Psoas muscle (tissue), 8 donors: ENCODE results near the gene BSG. TPM values are rescaled to one million over a fixed set of nuclear protein-coding genes. Genes with fewer than 3 reads are reported as not detected.

Experiments
- ATAC-seq, 4 donors: fragments of 200-7000 bp; cut with Tn5 transposase; one replicate each; pipeline ENCODE4 v1.9.1; 2020; ENCODE audit warnings: moderate library complexity in 3 of 4, mild to moderate bottlenecking in 2 of 4
- DNase-seq, 2 donors: peaks; one replicate each; pipeline ENCODE4 v3.0.0-alpha.2; 2020
- H3K27ac ChIP-seq: fragments of 200-600 bp; one replicate; pipeline ENCODE4 v1.8.0; 2022
- H3K27me3 ChIP-seq, 3 donors: fragments of 200-600 bp in 1 of 3; one replicate each; pipeline versions ENCODE4 v1.6.1 to v1.8.0; 2013 to 2022; ENCODE audit warnings: low read length in 2 of 3, mild to moderate bottlenecking in 2 of 3, moderate library complexity in 1 of 3; ENCODE audit not compliant: insufficient read depth in 3 of 3
- H3K36me3 ChIP-seq, 2 donors: fragments of 200-600 bp in 1 of 2; one replicate each; pipeline versions ENCODE4 v1.6.1 to v1.8.0; 2013 to 2022; ENCODE audit warnings: low read depth in 1 of 2, mild to moderate bottlenecking in 1 of 2, moderate library complexity in 1 of 2; ENCODE audit not compliant: insufficient read depth in 1 of 2
- H3K4me1 ChIP-seq: fragments of 200-600 bp; one replicate; pipeline ENCODE4 v1.8.0; 2022
- H3K4me3 ChIP-seq: fragments of 200-600 bp; one replicate; pipeline ENCODE4 v1.8.0; 2022; ENCODE audit warnings: mild to moderate bottlenecking
- H3K9me3 ChIP-seq: fragments of 200-600 bp; one replicate; pipeline ENCODE4 v1.8.0; 2022
- WGBS, 3 donors: extraction: QIAGEN DNeasy Blood & Tissue Kit; methylation state at CpG; one replicate each; pipeline versions ENCODE4 v1.1.6 to v1.1.7; 2013; 5-methylcytosine and 5-hydroxymethylcytosine counted together
- intact Hi-C, 2 donors: fragments of 100-400 bp; cut with DNase I; formaldehyde crosslinking; loops; one replicate each; pipeline versions ENCODE4 v1.11.0 to v1.14.2; 2022
- polyA plus RNA-seq, 3 donors: library from polyadenylated mRNA; stranded (reverse); fragments of 200-250 nt; gene quantifications; one replicate each; pipeline ENCODE4 v1.2.3, GENCODE V29; 2013
- total RNA-seq, 4 donors: library from RNA; stranded (reverse); fragmentation: NEBNext Ultra II Directional in 2 of 4; extraction: Animal tissue kit (Norgen Biotek cat#: 25700) in 2 of 4; gene quantifications; one replicate each; pipeline versions ENCODE4 v1.2.1 to v1.2.4, GENCODE V29; 2021 to 2023
- TF ChIP-seq, protein P1 (sequence below): fragments of 200-600 bp; IDR thresholded peaks from one replicate; pipeline ENCODE4 v1.8.0; 2022; ENCODE audit warnings: antibody characterized with exemption
- donor health status: healthy with polysubstance abuse.
- donor health status: DM: no; HTN: no; CAD: no; lungs with moderate emphysema.
- donor health status: Bipolar disorder and iron deficiency.
- donor health status: healthy.
- donor health status: DM: yes; HTN: yes; CAD: no.
- donor health status: DM: no; HTN: no; CAD: no.
- donor health status: DM: no; HTN: no; CAD: no.
- donor health status: DM: yes; HTN: yes; CAD: no.

BSG gene
- total and polyA plus RNA-seq, 7 donors, result 172 to 381 (median 299) TPM

DNA sequence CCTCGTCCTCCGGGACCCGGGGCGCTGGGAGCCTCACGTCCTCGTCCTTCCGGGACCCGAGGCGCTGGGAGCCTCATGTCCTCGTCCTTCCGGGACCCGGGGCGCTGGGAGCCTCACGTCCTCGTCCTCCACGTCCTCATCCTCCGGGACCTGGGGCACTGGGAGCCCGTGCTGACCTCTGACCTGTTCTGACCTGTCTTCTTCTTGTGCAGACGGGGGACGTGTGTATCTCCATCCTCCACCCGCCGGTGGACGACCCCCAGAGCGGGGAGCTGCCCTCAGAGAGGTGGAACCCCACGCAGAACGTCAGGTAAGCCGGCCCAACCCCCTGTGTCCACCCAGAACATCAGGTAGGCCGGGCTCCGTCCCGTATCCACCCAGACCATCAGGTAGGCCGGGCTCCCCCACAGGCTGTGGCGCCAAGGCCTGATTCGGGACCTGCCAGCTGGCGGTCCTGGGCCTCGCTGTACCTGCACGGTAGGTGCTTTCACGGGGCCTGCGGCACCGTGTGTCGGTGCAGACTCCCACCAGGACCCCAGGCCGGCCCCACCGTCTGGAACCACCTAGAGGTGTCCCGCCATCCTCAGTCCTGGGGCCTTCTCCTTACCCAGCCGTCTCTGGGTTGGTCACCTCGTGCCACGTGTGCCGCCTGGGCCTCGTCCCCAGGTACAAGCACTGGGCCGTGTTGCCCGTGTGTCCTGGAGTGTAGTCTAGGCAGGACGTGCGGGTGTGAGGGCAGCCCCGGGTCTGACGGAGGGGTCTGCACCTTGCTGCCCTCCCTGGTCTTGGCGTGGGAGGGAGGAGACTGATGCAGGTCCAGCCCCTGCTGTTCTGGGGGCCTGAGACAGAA, 36.1 kb upstream of the BSG start:
- Histone ChIP-seq H3K4me1 (peaks cover 32% of the 10 kb centered on the region), H3K36me3 (peaks cover 0 to 46% of the 10 kb centered on the region in 2 donors), H3K27ac (no peak overlapping the region), H3K4me3 (no peak overlapping the region), H3K9me3 (no peaks in the 10 kb centered on the region), H3K27me3 (no peaks in the 10 kb centered on the region)
- 89 to 90% (median 89%) methylated on average over 51 to 55 of the region's 55 CpGs for WGBS, 3 donors
- TF ChIP-seq, protein P1, sequence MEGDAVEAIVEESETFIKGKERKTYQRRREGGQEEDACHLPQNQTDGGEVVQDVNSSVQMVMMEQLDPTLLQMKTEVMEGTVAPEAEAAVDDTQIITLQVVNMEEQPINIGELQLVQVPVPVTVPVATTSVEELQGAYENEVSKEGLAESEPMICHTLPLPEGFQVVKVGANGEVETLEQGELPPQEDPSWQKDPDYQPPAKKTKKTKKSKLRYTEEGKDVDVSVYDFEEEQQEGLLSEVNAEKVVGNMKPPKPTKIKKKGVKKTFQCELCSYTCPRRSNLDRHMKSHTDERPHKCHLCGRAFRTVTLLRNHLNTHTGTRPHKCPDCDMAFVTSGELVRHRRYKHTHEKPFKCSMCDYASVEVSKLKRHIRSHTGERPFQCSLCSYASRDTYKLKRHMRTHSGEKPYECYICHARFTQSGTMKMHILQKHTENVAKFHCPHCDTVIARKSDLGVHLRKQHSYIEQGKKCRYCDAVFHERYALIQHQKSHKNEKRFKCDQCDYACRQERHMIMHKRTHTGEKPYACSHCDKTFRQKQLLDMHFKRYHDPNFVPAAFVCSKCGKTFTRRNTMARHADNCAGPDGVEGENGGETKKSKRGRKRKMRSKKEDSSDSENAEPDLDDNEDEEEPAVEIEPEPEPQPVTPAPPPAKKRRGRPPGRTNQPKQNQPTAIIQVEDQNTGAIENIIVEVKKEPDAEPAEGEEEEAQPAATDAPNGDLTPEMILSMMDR, result no peak
- intact Hi-C loops, result no loop called here
- ATAC-seq (no peak), DNase-seq (no peak)

DNA sequence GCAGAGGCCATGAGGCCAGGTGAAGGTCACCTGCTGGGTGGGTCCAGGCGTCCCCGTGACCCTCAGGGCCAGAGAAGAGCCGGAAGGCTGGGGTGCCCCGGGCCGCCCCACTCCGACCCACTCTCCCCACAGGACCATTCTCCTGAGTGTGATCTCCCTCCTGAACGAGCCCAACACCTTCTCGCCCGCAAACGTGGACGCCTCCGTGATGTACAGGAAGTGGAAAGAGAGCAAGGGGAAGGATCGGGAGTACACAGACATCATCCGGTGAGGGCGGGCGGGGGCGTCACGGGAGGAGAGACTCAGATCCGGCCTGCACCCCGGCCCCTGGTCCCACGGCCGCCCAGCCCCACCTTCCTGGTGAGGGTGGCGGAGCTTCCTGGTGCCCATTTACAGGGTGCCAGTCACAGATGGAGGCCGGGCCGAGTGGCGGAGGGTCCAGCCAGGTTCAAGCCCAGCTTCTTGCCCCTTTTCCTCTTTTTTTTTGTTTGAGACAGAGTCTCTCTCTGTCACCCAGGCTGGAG, 35.5 kb upstream of the BSG start:
- intact Hi-C loops, result no loop called here
- Histone ChIP-seq H3K27ac (no peak overlapping the region), H3K27me3 (no peaks in the 10 kb centered on the region), H3K9me3 (no peaks in the 10 kb centered on the region), H3K36me3 (peaks cover 0 to 53% of the 10 kb centered on the region in 2 donors), H3K4me3 (no peak overlapping the region), H3K4me1 (peaks cover 32% of the 10 kb centered on the region)
- WGBS, 3 donors, result 95 to 96% (median 96%) methylated on average over 26 of the region's 26 CpGs
- DNase-seq (no peak), ATAC-seq (no peak)
- TF ChIP-seq, protein P1, result no peak

DNA sequence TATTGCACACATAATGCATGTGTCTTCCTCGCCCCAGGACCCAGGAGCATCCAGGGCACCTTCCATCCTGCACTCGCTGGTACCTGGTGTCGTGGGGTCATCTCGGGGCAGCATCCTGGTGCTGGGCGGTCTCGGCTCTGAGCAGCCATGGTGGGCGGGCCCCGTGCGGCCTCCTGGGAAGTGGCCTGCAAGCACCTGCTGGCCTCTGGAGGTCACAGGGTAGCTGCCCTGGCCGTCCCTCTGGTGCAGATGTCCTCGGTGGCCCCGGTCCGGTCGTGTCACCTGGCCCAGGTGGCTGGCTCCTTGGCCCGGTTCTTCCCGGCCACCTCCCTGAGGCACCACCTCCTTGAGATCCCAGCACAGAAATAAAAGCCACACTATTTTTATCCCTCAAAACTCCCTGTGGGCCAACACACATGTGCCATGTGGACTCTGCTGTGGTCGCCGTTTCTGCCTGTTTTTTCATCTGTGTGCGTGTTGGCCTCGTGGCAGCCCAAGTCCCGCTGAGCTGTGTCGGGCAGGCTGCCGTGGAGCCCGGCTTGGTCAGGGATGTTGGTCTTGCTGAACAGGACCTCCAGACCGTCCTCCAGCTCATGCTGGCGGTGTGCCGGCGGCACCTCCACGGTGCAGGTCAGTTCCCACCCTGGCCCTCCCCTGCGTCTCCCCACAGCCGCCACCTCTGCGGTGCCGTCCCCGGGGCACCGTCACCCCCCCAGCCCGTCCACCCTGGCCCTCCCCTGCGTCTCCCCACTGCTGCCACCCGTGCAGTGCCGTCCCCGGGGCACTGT, 33.6 kb upstream of the BSG start:
- DNase-seq (no peak), ATAC-seq (peak in 1 of 4 donors; percentile 22)
- Histone ChIP-seq H3K27ac (no peak overlapping the region), H3K36me3 (peaks cover 0 to 66% of the 10 kb centered on the region in 2 donors), H3K4me3 (no peak overlapping the region), H3K4me1 (peaks cover 24% of the 10 kb centered on the region), H3K9me3 (no peaks in the 10 kb centered on the region), H3K27me3 (no peaks in the 10 kb centered on the region)
- TF ChIP-seq, protein P1, result no peak
- WGBS, 3 donors, result 55 to 85% (median 79%) methylated on average over 39 to 40 of the region's 40 CpGs
- intact Hi-C loops, result no loop called here

DNA sequence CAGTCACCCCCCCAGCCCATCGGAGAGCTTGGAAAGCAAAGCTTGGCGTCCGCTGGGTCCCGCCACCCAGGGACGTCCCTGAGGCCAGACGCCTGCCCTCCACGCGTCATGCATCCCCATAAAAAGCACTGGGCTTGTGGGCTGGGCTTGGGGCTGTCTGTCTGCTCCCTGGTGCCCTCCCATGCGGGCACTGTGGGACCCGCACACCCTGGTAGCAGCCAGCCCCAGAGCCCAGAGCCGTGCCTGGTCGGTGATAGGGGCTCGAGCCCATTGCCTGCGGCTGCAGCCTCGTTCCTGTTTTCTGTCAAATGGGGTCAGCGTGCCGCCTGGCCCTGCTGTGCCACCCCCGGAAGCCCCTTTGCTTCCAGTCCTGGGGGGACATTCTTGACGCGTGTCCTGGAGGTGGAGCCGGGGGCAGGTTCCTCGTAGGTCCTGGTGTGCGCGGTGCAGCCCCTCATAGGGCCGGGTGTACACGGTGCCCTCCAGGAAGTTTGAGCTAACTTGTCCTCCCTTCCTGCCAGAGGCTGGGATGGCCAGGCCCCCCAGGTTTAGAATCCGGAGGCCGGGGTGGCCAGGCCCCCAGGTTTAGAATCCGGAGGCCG, 32.9 kb upstream of the BSG start:
- Histone ChIP-seq H3K27ac (no peak overlapping the region), H3K4me3 (no peak overlapping the region), H3K27me3 (no peaks in the 10 kb centered on the region), H3K9me3 (no peaks in the 10 kb centered on the region), H3K4me1 (peaks cover 20% of the 10 kb centered on the region), H3K36me3 (peaks cover 0 to 66% of the 10 kb centered on the region in 2 donors)
- ATAC-seq, result no peak
- no peak for DNase-seq
- WGBS, 3 donors, result 74 to 91% (median 86%) methylated on average over 30 of the region's 30 CpGs
- intact Hi-C loops, result no loop called here
- TF ChIP-seq, protein P1, result no peak
